HG02840 (cell line): ENCODE measurements around the gene DKC1.

ENCODE experiments used
- ATAC-seq: cut with Tn5 transposase; IDR thresholded peaks from one replicate; pipeline ENCODE4 v1.9.1; 2021; ENCODE audit warnings: mild to moderate bottlenecking, moderate library complexity, moderate number of reproducible peaks; ENCODE audit not compliant: unreplicated experiment, low FRiP score

Gene DKC1

GRCh38 chrX:154735695-154736393 is 26.8 kb upstream of the DKC1 start:
- ATAC-seq: no peak

DNA sequence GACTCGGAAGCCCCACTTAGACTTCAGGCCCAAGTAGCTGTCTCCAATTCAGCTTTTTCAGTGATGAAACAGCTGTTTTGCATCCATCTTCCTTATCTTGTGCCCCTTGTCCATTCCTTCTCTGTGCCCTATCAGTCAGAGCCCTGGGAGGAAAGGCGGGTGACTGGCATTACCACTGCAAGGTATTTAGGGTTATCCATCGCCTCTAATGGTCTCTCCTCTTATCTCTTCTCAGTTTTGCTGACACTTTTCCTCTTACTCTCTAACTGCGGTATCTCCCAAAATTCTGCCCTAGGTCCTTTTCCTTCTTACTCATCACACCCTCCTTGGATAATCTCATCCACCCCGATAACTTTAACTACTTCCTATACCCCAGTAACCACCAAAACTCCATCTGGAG is 25.5 kb upstream of the DKC1 start:
- ATAC-seq: no peak

DNA sequence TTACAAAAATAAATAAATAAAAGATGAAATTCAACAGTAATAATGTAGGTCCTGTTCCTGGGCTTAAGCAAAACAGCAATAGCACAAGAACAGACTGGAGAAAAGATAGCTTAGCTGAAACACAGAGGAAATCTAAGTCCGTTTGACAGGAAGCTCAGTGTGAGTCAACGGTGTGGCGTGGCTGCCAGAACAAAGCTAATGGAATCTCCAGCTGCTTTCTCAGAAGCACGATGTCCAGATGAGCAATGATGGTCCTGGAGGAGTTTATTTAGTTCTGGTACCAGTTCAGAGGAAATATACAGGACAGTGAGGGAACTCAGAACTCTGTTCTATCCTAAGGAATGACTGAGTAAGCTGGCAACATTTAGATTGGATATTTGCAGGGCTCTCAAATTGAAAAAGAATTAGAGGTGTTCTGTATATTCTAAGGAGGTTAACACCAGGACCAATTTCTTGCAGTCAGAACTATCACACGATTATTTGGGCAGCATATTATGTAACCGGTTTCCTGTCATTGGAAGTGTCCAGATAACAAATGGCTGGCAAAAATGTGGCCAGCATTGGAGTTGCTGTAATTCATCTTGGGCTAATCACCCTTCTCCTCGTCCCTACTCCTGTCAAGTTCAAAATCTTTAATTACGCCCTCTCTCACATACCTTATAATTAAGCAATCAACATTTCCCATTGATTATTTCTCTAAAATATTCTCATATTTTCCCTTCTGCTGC is 24.5 kb upstream of the DKC1 start:
- ATAC-seq: no peak

DNA sequence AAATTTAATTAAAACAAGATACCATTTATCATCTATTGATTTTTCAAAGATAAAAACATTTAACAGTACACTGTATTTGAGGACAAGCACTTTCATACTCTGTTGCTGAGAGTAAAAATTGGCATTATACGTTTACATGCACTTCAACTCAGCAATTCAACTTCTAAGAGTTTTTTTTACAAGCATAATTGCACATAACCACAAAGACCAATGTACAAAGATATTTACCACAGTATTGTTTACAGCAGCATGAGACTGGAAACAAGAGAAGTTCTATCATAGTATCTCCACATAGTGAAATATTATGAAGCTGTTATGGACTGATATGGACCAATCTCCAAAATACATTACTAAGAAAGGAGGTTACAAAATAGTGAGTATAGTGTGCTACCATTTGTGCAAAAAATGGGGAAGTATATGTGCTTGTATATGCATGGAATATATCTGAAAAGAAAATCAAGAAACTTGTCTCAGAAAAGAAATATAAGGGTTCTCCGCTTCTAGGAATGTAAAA is 22.7 kb upstream of the DKC1 start:
- no peak for ATAC-seq

DNA sequence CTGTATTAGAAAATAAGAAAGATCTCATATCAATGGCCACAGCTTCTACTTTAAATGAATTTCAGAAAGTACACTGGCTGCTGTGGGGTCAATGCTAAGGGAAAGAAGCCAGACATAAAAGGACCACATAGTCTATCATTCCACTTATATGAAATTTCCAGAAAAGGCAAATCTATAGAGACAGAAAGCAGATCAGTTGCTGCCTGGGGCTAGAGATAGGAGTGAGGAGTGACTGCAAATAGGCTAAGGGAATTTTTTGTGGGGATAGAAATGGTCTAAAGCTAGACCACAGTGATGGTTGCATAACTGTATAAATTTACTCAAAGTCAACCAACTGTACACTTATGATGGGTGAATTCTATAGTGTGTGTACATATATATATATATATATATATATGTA is 20.1 kb upstream of the DKC1 start:
- no peak for ATAC-seq

- no peak for ATAC-seq
Observed at GRCh38 chrX:154748712-154749339, 13.8 kb upstream of the DKC1 start.

DNA sequence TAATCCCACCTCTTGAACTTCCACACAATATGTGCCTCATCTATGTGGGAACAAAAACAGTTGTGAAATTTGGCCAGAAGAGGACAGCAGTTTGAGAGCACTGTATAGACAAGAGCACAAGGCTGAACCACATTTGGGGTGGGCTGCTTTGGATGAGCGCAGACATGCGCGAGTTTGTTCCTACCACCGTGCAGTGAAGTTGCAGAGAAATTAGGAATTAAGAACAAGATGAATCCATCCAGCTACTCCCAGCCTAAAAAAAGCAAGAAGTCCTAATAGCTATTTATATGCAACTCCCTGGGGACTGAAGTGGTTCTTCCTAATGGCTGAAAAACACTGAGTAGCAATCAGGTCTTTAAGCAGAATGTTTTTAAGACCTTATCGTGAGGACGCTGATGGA is 12.8 kb upstream of the DKC1 start:
- no peak for ATAC-seq

DNA sequence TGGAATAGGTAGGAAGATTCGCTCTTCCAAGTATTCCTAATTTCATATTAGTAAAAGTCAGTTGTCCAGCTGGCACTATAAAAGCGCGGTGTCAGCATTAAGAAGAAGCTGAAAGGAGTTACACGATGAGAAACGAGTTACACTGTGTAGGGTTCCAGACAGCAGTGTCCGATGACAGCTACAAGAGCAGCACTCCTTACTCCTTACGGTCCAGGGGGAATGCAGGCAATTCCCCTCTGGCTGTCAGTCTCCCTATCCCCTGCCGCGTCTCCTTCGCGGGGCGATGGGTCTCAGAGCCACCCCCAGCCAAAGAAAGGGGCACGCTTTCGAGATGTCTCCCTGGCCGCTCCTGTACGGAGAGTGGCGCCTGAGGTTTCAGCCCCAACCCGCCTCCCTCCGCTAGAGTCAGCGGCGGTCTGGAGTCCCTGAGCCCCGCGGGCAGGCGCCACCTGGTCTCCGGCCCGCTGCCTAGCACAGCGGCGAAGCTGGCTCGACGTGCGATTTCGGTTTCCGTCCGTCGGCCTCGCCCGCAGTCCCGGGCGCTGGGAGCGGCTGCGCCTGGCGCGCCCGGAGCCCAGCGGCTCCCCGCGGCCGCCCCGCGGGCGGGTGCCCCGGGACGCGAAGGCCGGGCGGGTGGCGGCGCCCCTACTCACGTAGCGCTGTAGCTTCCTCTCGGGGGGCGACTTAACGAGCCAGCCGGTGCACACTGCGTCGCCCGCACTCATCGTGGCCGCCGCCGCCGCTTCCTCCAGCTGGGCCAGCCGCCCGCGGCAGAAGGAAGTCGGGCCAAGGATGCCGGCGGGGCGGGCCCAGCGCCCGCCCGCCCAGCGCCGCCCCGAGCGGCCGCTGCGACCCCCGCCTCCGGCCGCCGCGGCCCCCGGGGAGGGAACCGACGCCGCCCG is 12.1 kb upstream of the DKC1 start, which contains the start of gene GAB3:
Gene GAB3, minus strand, starts transcription at position 777 of the 902 bp plus-strand sequence. Its CDS starts 52 bp downstream, at position 725.
- peak; percentile 53 for ATAC-seq

DNA sequence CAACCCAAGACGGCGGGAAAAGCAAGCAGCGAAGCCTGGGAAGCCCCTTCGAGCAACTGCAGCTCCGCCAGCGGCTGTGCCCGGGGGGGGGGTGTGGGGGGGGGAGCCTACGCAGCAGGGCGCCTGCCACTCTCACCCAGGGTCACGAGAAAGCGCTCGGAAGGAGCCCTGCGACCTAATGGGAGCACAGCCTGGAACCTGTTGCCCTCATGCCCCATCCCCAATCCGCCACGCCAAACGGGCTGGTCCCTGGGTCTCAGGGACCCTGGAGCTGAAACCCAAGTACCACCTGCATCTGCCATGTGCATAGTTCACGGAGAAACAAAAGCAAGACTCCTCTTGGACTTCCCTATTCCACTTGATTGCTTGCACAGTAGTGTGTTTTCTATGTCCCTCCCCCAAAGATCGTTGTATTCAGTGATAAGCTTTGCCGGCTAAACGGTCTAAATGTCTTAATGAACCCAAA is 11.4 kb upstream of the DKC1 start:
- no peak for ATAC-seq

DNA sequence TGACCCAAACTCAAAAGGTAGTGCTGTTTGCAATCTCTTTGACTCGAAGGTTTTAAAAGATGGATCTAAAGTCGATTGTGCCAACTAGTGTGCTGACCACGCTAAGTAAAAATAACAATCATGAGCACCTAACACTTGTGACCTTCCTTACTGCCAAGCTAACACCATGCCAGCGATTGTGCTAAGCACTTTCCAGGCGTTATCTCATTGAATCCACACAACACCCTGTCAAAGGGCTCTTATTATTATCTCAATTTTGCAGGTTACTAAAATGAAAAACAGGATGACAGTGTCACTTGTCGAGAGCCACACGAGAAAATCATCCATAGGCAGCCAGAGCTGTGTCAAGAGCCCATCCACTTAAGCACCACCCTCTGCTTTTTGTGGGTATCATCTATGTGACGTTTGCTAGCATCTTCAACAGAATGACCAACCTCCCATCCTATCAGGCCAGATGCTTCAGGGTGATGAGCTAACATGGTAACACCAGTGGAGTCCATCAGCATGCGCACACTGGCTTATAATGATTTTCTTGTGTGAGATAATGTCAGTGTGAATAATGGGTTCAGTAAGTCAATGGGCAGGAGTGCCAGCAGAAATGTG is 10.9 kb upstream of the DKC1 start:
- ATAC-seq: no peak

GRCh38 chrX:154758696-154759095 is 4.0 kb upstream of the DKC1 start:
- no peak for ATAC-seq

DNA sequence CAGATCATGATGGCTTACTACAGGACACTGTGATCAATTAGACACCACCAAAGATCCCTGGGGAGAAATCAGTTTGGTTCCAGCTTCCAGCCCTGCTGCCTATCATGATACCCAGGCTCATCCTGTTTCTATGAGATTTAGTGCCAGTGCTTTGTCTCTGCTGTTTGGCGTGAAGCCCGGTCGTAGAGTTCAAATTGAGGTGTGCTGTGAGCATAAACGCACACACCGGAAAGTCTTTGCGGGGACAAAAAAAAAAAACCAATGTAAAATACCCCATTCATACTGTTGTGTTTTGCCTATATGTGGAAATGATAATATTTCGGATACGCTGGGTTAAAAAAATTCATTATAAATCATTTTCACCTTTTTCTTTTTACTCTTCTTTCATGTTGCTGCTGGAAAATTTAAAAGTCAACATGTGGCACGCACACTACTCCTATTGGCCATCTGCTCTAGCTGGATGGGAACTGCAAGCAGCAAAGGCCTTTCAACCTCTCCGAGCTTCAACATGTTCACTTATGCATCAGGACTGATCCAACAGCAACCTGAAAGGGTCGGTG is 607 bp upstream of the DKC1 start:
- no peak for ATAC-seq

- no peak for ATAC-seq
Observed at GRCh38 chrX:154774622-154775021, 12.0 kb downstream of the DKC1 start.

DNA sequence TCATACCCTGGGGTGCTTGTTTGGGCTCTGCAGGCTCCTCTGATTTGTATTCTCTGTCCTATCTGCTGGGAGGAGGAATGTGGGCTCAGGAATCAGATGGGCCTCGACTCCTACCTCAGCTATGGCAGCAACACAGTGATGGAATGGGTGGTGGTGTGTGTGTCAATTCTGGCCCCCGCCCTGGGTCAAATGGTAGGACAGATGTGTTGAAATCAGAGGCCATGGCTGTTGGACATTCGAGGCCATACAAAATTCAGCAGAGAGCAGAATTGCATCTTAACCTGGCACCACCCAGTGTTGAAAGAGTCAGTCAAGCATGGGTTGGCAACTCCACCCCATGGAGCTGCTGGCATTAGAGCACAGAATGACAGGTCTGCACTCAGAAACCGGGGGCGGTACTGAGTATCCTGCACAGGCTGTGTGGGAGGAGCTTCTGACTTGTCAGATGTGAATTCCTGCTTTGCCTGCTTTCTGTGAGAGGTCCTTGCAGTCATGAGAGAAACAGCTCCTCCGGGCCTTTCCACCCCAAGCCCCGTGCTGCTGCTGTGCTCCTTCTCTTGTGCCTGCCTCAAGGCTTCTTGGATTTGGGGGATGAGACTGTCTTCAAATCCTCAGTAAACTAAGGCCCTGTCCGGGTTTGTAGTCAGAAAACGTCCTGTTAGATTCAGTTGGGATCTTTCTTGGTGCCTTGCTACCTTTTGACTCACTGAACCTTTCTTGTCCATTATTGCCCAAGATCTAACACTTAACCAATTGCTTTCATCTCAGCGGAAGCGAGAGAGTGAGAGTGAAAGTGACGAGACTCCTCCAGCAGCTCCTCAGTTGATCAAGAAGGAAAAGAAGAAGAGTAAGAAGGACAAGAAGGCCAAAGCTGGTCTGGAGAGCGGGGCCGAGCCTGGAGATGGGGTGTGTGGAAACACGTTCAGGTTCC is 13.0 kb downstream of the DKC1 start:
- ATAC-seq: no peak

DNA sequence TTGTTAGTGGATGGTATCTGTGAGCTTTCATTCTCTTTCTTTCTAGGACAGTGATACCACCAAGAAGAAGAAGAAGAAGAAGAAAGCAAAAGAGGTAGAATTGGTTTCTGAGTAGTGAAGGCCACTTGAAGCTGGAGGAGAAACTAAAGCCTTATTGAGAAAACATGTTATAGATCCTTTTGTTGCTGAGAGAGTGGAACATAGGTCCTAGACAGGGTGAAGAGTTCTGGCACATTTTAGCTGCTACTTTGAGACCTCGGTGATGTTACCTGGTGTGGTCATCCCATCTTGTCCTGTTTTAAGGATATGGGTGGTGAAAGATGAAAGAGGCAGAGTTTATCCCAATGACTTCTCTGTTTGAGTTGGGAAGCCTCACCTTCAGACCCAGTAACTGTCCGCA is 14.1 kb downstream of the DKC1 start:
- no peak for ATAC-seq

DNA sequence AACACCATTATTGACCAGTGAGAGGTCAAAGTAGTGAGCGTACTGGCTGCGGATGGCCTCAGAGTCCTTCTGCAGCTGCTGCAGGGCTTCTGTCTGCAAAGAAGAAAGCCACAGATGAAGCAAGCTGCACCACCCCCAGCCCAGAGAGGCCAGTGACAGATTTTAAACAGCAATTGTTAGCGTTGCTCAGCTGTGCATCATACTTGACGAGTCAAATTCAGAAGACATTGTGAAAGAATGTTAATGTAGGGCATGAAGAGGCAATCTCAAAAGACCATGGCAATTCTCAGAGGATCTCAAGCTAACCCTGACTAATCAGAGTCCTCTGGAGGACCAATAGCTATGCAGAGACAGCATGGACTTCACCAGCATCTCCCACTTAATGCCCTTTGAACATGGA is 16.6 kb downstream of the DKC1 start:
- no peak for ATAC-seq

DNA sequence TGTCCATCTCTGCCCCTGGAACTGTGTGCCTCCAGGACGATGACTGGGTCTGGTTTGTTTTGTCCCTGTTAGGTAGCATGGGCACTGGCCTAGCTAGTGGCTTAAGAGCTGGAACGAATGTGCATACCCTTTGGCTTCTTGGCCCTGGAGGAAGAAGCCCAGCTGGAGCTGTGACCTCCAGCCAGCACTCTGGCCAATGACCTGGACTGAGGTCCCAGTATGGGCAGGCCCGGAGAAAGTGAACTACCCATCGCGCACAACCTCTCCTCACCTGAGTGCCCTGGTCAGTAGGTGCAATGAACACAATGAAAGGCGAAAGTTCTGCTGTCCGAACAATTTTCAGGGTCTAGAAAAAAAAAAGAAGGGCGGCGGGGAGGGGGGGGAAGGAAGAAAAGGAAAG is 18.3 kb downstream of the DKC1 start:
- ATAC-seq: no peak

DNA sequence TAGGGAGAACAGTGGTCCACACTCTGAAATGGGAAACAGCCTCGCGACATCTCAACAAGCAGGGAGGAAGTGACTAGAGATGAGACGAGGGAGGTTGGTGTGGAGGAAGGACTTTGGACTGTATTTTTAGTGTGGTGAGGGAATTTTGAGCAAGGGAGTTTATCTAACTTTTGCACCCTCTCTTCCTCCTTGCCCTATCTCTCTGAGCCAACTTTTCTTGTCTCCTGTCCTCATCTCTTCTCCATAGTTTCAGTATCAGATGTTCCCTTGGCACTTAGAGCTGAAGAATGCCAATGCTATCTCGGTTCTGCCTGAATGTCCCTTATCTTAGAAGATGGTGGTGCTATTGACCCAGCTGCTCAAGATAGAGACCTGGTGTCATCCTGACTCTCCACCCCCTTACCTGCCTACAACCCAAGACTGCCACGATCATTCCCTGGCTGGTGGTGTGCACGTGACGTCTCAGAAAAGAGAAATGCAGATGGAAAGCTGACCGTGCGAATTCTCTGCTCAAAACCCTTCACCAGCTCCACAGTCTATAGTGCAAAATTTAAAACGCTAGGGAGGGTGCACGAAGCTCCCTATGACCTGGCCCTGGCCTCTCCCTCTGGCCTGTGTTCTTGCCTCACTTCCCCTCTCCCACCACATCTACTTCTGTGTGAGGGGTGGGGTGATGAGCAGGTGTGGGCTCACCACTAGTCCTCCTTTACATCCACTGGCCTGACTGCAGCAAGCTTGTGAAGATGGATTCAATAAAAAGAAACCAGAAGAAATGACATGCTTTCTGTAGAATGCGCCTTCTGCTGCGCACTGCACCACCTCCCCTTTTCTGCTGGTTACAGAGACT is 21.7 kb downstream of the DKC1 start:
- ATAC-seq: no peak
